H9 (cell line): ENCODE measurements around the gene HSPB8. TPM values are rescaled to one million over a fixed set of nuclear protein-coding genes. Genes with fewer than 3 reads are reported as not detected.

Experiments
- DNase-seq: peaks from one replicate; pipeline ENCODE4 v3.0.0-alpha.2; 2017
- H2AFZ ChIP-seq: one replicate; pipeline ENCODE4 v1.6.1; 2013; ENCODE audit warnings: mild to moderate bottlenecking, low read length, control low read depth, moderate library complexity
- H2AK5ac ChIP-seq: 2 replicates; pipeline ENCODE4 v1.6.1; 2013; ENCODE audit warnings: low read length, control low read depth, mixed read lengths; ENCODE audit not compliant: insufficient read length
- H2BK120ac ChIP-seq: one replicate; pipeline ENCODE4 v1.6.1; 2013; ENCODE audit warnings: low read depth, mild to moderate bottlenecking, low read length, control low read depth, inconsistent platforms; ENCODE audit not compliant: poor library complexity, severe bottlenecking
- H2BK12ac ChIP-seq: 2 replicates; pipeline ENCODE4 v1.6.1; 2013; ENCODE audit warnings: low read length, control low read depth, mixed read lengths, low read depth; ENCODE audit not compliant: insufficient read length
- H2BK15ac ChIP-seq: 2 replicates; pipeline ENCODE4 v1.6.1; 2013; ENCODE audit warnings: low read depth, low read length, control low read depth
- H2BK20ac ChIP-seq: one replicate; pipeline ENCODE4 v1.6.1; 2013; ENCODE audit warnings: low read depth, mild to moderate bottlenecking, low read length, control low read depth, inconsistent platforms; ENCODE audit not compliant: poor library complexity, severe bottlenecking
- H2BK5ac ChIP-seq: 2 replicates; pipeline ENCODE4 v1.6.1; 2013; ENCODE audit warnings: low read length, control low read depth, mixed read lengths; ENCODE audit not compliant: insufficient read length
- H3K14ac ChIP-seq: 2 replicates; pipeline ENCODE4 v1.6.1; 2013; ENCODE audit warnings: low read length, control low read depth; ENCODE audit not compliant: insufficient read depth
- H3K18ac ChIP-seq: 2 replicates; pipeline ENCODE4 v1.6.1; 2013; ENCODE audit warnings: low read depth, mild to moderate bottlenecking, mixed read lengths, low read length, control low read depth; ENCODE audit not compliant: insufficient read length
- H3K23ac ChIP-seq: 2 replicates; pipeline ENCODE4 v1.6.1; 2013; ENCODE audit warnings: low read length, control low read depth, mixed read lengths, low read depth; ENCODE audit not compliant: insufficient read length
- H3K23me2 ChIP-seq: 2 replicates; pipeline ENCODE4 v1.6.1; 2013; ENCODE audit warnings: low read depth, mild to moderate bottlenecking, mixed read lengths, low read length, control low read depth; ENCODE audit not compliant: insufficient read length, poor library complexity, severe bottlenecking
- H3K27ac ChIP-seq: 2 replicates; pipeline ENCODE4 v1.5.1; 2013; ENCODE audit warnings: low read length, control low read depth, mixed read lengths, low read depth; ENCODE audit not compliant: insufficient read length
- H3K27me3 ChIP-seq: 2 replicates; pipeline ENCODE4 v1.6.1; 2013; ENCODE audit warnings: low read length, control low read depth, inconsistent platforms; ENCODE audit not compliant: insufficient read depth
- H3K4ac ChIP-seq: 2 replicates; pipeline ENCODE4 v1.6.1; 2013; ENCODE audit warnings: low read depth, mild to moderate bottlenecking, control low read depth, inconsistent platforms, low read length, moderate library complexity
- H3K4me1 ChIP-seq: 2 replicates; pipeline ENCODE4 v1.6.1; 2013; ENCODE audit warnings: low read length, control low read depth, inconsistent platforms; ENCODE audit not compliant: insufficient read depth
- H3K4me2 ChIP-seq: 2 replicates; pipeline ENCODE4 v1.6.1; 2013; ENCODE audit warnings: low read length, control low read depth, mixed read lengths; ENCODE audit not compliant: insufficient read length, insufficient read depth
- H3K56ac ChIP-seq: 2 replicates; pipeline ENCODE4 v1.6.1; 2013; ENCODE audit warnings: low read depth, mild to moderate bottlenecking, mixed read lengths, low read length, control low read depth; ENCODE audit not compliant: insufficient read length
- H3K79me1 ChIP-seq: 2 replicates; pipeline ENCODE4 v1.6.1; 2013; ENCODE audit warnings: low read depth, mild to moderate bottlenecking, moderate library complexity, low read length, control low read depth, inconsistent platforms; ENCODE audit not compliant: insufficient read depth, poor library complexity, severe bottlenecking
- H3K79me2 ChIP-seq: 2 replicates; pipeline ENCODE4 v1.6.1; 2013; ENCODE audit warnings: low read length, control low read depth, inconsistent platforms; ENCODE audit not compliant: insufficient read depth
- H3K9ac ChIP-seq: 2 replicates; pipeline ENCODE4 v1.6.1; 2013; ENCODE audit warnings: low read length, control low read depth, mixed read lengths; ENCODE audit not compliant: insufficient read length; ENCODE audit errors: extremely low read depth
- H3K9me3 ChIP-seq: one replicate; pipeline ENCODE4 v1.6.1; 2013; ENCODE audit warnings: low read depth, low read length, inconsistent platforms; ENCODE audit not compliant: control insufficient read depth
- H3T11ph ChIP-seq: one replicate; pipeline ENCODE4 v1.6.1; 2013; ENCODE audit warnings: mild to moderate bottlenecking, low read length, control low read depth, inconsistent platforms
- H4K20me1 ChIP-seq: one replicate; pipeline ENCODE4 v1.6.1; 2013; ENCODE audit not compliant: control insufficient read depth, insufficient read length, insufficient read depth
- H4K5ac ChIP-seq: 2 replicates; pipeline ENCODE4 v1.6.1; 2013; ENCODE audit warnings: low read depth, mild to moderate bottlenecking, mixed read lengths, low read length, control low read depth; ENCODE audit not compliant: insufficient read length
- H4K8ac ChIP-seq: replicated peaks from 2 replicates; pipeline ENCODE4 v1.6.1; 2013; ENCODE audit warnings: low read length, control low read depth, mixed read lengths, low read depth; ENCODE audit not compliant: insufficient read length
- H4K91ac ChIP-seq: 2 replicates; pipeline ENCODE4 v1.6.1; 2013; ENCODE audit warnings: low read depth, mild to moderate bottlenecking, moderate library complexity, mixed read lengths, low read length, control low read depth; ENCODE audit not compliant: insufficient read length
- H3K27ac Mint-ChIP-seq, 3 experiments: 2 replicates in 2 of 3; 3 replicates in 1 of 3; pipeline ENCODE4 v1.8.0; 2020 to 2021; ENCODE audit warnings: mixed read lengths in 3 of 3, mild to moderate bottlenecking in 1 of 3, moderate library complexity in 1 of 3
- H3K27me3 Mint-ChIP-seq: 2 replicates; pipeline ENCODE4 v1.8.0; 2021; ENCODE audit warnings: low read depth, mild to moderate bottlenecking, moderate library complexity, mixed read lengths
- H3K36me3 Mint-ChIP-seq, 3 experiments: 2 replicates in 2 of 3; 3 replicates in 1 of 3; pipeline ENCODE4 v1.8.0; 2020 to 2021; ENCODE audit warnings: low read depth in 3 of 3, mixed read lengths in 3 of 3; ENCODE audit not compliant: insufficient read depth in 1 of 3
- H3K4me1 Mint-ChIP-seq, 2 experiments: 2 replicates each; pipeline ENCODE4 v1.8.0; 2020; ENCODE audit warnings: mixed read lengths in 2 of 2
- H3K4me3 Mint-ChIP-seq, 2 experiments: 2 replicates in 1 of 2; 3 replicates in 1 of 2; pipeline ENCODE4 v1.8.0; 2020 to 2021; ENCODE audit warnings: mild to moderate bottlenecking in 2 of 2, mixed read lengths in 2 of 2, moderate library complexity in 1 of 2
- H3K9me3 Mint-ChIP-seq, 2 experiments: 2 replicates in 1 of 2; 3 replicates in 1 of 2; pipeline ENCODE4 v1.8.0; 2020; ENCODE audit warnings: mild to moderate bottlenecking in 2 of 2, mixed read lengths in 2 of 2, moderate library complexity in 1 of 2
- CTCF ChIP-seq: fragments of 200-600 bp; sonication (generic); conservative IDR thresholded peaks from 3 replicates; pipeline ENCODE4 v1.8.0; 2021; ENCODE audit warnings: antibody characterized with exemption, mild to moderate bottlenecking
- WGBS: extraction: QIAGEN DNeasy Blood & Tissue Kit; methylation state at CpG from one replicate; pipeline ENCODE4 v1.1.7; 2013; ENCODE audit warnings: missing lambda C conversion rate, low lambda C conversion rate, mixed read lengths; ENCODE audit not compliant: insufficient read length; ENCODE audit errors: extremely low coverage; 5-methylcytosine and 5-hydroxymethylcytosine counted together
- total RNA-seq: library from RNA; stranded (reverse); gene quantifications from 2 replicates; pipeline ENCODE4 v1.2.1, GENCODE V29; 2021

Gene HSPB8
- total RNA-seq, 1 experiment from 2014 or later: 3.0 TPM

DNA sequence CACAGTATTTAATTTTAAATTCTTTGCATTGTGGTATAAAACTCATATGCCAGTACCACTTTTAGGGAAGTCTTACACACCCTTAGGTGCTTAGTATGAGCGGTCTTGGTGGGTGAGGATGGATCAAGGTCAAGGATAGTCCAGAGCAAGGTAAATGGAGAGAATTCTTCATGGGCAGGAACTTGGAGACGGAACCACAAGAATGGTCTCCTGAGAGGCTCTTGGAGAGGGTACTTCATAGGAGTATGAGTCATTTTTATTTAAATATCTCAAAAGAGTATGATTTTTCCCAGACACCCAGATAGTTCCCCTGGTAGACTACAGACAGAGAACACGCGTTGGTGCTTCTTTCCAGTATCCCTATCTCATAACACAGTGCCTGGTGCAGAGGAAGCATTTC lies 21.9 kb downstream of the HSPB8 start:
- Histone ChIP-seq H4K5ac (no peak overlapping the region), H4K20me1 (no peaks in the 10 kb centered on the region), H2AFZ (no peak overlapping the region), H3K9ac (no peak overlapping the region), H3K9me3 (no peaks in the 10 kb centered on the region), H3K4me1 (peaks cover 7% of the 10 kb centered on the region; the same call in 1 of the 2 replicates), H3K18ac (no peak overlapping the region), H3K14ac (no peak overlapping the region), H2BK15ac (no peak overlapping the region), H3K4ac (no peak overlapping the region), H3K23ac (no peak overlapping the region), H2BK5ac (no peak overlapping the region), H3K79me2 (no peaks in the 10 kb centered on the region), H2BK120ac (no peak overlapping the region), H3K56ac (no peak overlapping the region), H3K4me2 (no peak overlapping the region), H4K91ac (no peak overlapping the region), H3K27ac (no peak overlapping the region), H2AK5ac (no peak overlapping the region), H3T11ph (no peak overlapping the region), H2BK12ac (no peak overlapping the region), H3K23me2 (no peaks in the 10 kb centered on the region), H3K79me1 (no peaks in the 10 kb centered on the region), H3K27me3 (no peaks in the 10 kb centered on the region), H2BK20ac (no peak overlapping the region), H4K8ac (no peak overlapping the region)
- Mint-ChIP-seq H3K36me3 (peaks cover 0 to 2% (median 0%) of the 10 kb centered on the region in 3 experiments; a peak in 1 of 7 replicates), H3K9me3 (no peaks in the 10 kb centered on the region), H3K4me3 (no peak overlapping the region), H3K27ac (no peak overlapping the region; a peak in 1 of 7 replicates), H3K27me3 (no peaks in the 10 kb centered on the region; the same call in none of the 2 replicates), H3K4me1 (peaks cover 57 to 60% of the 10 kb centered on the region in 2 experiments)
- no peak for TF ChIP-seq CTCF
- WGBS: no CpG with 5 or more reads among the region's 4 CpGs
- no peak for DNase-seq
